ENCODE results near the gene FRMD4A.
A peak's percentile ranks its signal among the peaks of the same experiment; 100 is the strongest.

FRMD4A gene

GRCh38 chr10:14004536-14004935 is 326.2 kb downstream of the FRMD4A start:
- DNase-seq = no peak

GRCh38 chr10:14003517-14004184 is 327.1 kb downstream of the FRMD4A start:
- peak in 1 of 5 donors; percentile 16 for DNase-seq

GRCh38 chr10:14001298-14002040 is 329.3 kb downstream of the FRMD4A start:
- DNase-seq = no peak

GRCh38 chr10:13998163-13998835 is 332.4 kb downstream of the FRMD4A start:
- DNase-seq = no peak

GRCh38 chr10:13997650-13998049 is 333.1 kb downstream of the FRMD4A start:
- DNase-seq = no peak

GRCh38 chr10:13994932-13995331 is 335.8 kb downstream of the FRMD4A start:
- DNase-seq = no peak

- DNase-seq = peak in 1 of 5 donors; percentile 22
These were observed 337.0 kb downstream of the FRMD4A start for GRCh38 chr10:13993673-13994089.

GRCh38 chr10:13993169-13993568 is 337.6 kb downstream of the FRMD4A start:
- no peak for DNase-seq

- no peak for DNase-seq
These were observed 339.4 kb downstream of the FRMD4A start for GRCh38 chr10:13991353-13991752.

GRCh38 chr10:13990946-13991345 is 339.8 kb downstream of the FRMD4A start:
- no peak for DNase-seq

- no peak for DNase-seq
These were observed 340.3 kb downstream of the FRMD4A start for GRCh38 chr10:13990392-13990805.

GRCh38 chr10:13989616-13990015 is 341.1 kb downstream of the FRMD4A start:
- DNase-seq = no peak

GRCh38 chr10:13987446-13987845 is 343.3 kb downstream of the FRMD4A start:
- DNase-seq = peak in 1 of 5 donors; percentile 63

GRCh38 chr10:13984647-13985155 is 346.0 kb downstream of the FRMD4A start:
- DNase-seq = no peak

- no peak for DNase-seq
These were observed 347.7 kb downstream of the FRMD4A start for GRCh38 chr10:13983035-13983434.

- no peak for DNase-seq
These were observed 352.1 kb downstream of the FRMD4A start for GRCh38 chr10:13978533-13979115.

- DNase-seq = no peak
These were observed 352.7 kb downstream of the FRMD4A start for GRCh38 chr10:13977861-13978532.

GRCh38 chr10:13973742-13974141 is 357.0 kb downstream of the FRMD4A start:
- DNase-seq = no peak

GRCh38 chr10:13972609-13973008 is 358.1 kb downstream of the FRMD4A start:
- DNase-seq = no peak

GRCh38 chr10:13971601-13972475 is 358.9 kb downstream of the FRMD4A start:
- DNase-seq = no peak

- DNase-seq = no peak
These were observed 359.8 kb downstream of the FRMD4A start for GRCh38 chr10:13970957-13971353.

All from T-helper 1 cell (primary cell).